Motor neuron (in vitro differentiated cells): ENCODE measurements around the gene FOXK2. TPM values are rescaled to one million over a fixed set of nuclear protein-coding genes. Genes with fewer than 3 reads are reported as not detected.

Experiments used
- ATAC-seq, 8 experiments: fragments of 200-7000 bp; cut with Tn5 transposase; replicated peaks in 6 of 8; 2 replicates each; pipeline ENCODE4 v1.8.0; 2021; ENCODE audit warnings: mild to moderate bottlenecking in 8 of 8, moderate library complexity in 8 of 8
- H3K27ac ChIP-seq, 2 donors: fragments of 250-450 bp; sonication (Bioruptor Pico); 2 replicates each; pipeline ENCODE4 v1.9.0; 2021; ENCODE audit warnings: antibody characterized with exemption in 2 of 2, mild to moderate bottlenecking in 2 of 2, moderate library complexity in 1 of 2
- H3K4me1 ChIP-seq, 2 donors: fragments of 250-450 bp; sonication (Bioruptor Pico); replicated peaks in 1 of 2; 2 replicates each; pipeline ENCODE4 v1.6.1; 2021; ENCODE audit warnings: antibody characterized with exemption in 2 of 2, mild to moderate bottlenecking in 2 of 2, moderate library complexity in 1 of 2
- H3K4me3 ChIP-seq, 5 donors: fragments of 250-450 bp; sonication (Bioruptor Pico); 2 replicates each; pipeline ENCODE4 v1.9.0; 2021; ENCODE audit warnings: antibody characterized with exemption in 5 of 5, mild to moderate bottlenecking in 5 of 5, moderate library complexity in 4 of 5
- WGBS, 10 experiments: fragments of 450-650 bp; shearing (Covaris generic); methylation state at CpG; one replicate each; pipeline ENCODE4 v1.0.0; 2022; 5-methylcytosine and 5-hydroxymethylcytosine counted together
- in situ Hi-C, 9 experiments: fragments of 400-800 bp; cut with MboI; loops; one replicate each; pipeline ENCODE4 v1.15.0; 2021; ENCODE audit warnings: low sequenced_read_pairs in 9 of 9, low pct_unique_long_range_greater_than_20kb in 2 of 9; ENCODE audit not compliant: unreplicated experiment in 9 of 9
- total RNA-seq, 8 experiments: library from RNA; unstranded; fragments of 300-600 nt; gene quantifications; 2 replicates each; pipeline versions ENCODE4 v1.2.3 to v1.2.4, GENCODE V29; 2022

The FOXK2 gene
- total RNA-seq, 8 experiments from 2014 or later, result 27.6 to 63.7 (median 39.4) TPM

GRCh38 chr17:82644148-82644547 lies 124.6 kb downstream of the FOXK2 start:
- ATAC-seq, result no peak
- in situ Hi-C loops, result no loop called here
- peaks cover 8 to 12% of the 10 kb centered on the region in 2 donors for H3K4me1 ChIP-seq

GRCh38 chr17:82645516-82645915 lies 126.0 kb downstream of the FOXK2 start:
- ATAC-seq, result no peak
- Histone ChIP-seq H3K27ac (no peak overlapping the region), H3K4me1 (peaks cover 8 to 13% of the 10 kb centered on the region in 2 donors), H3K4me3 (no peak overlapping the region)
- whole genome bisulfite sequencing, 10 experiments, result 70 to 100% (median 88%) methylated on average over 1 to 3 of the region's 4 CpGs; no CpG with 5 or more reads in 4 of the 10 experiments
- in situ Hi-C loops, result no loop called here

More at GRCh38 chr17:82644148-82644547, 124.6 kb downstream of the FOXK2 start:
- H3K27ac ChIP-seq, result no peak overlapping the region
- WGBS, 10 experiments, result 82 to 100% (median 89%) methylated on average over 1 to 3 of the region's 5 CpGs; no CpG with 5 or more reads in 5 of the 10 experiments
- no peak overlapping the region for H3K4me3 ChIP-seq

GRCh38 chr17:82647593-82648164 lies 128.1 kb downstream of the FOXK2 start:
- in situ Hi-C loops, result no loop called here
- WGBS, 10 experiments, result 0% methylated on average over 17 of the region's 54 CpGs; no CpG with 5 or more reads in 9 of the 10 experiments

GRCh38 chr17:82648165-82648668 lies 128.7 kb downstream of the FOXK2 start, which contains the start of gene WDR45B:
WDR45B (minus strand) TSS chr17:82648444; CDS start chr17:82648340, 104 bp downstream.
- peak within 1 kb of the TSS; percentile 48 to 100 (median 90) for H3K4me3 ChIP-seq
- WGBS, 10 experiments, result no CpG with 5 or more reads among the region's 67 CpGs

More at GRCh38 chr17:82647593-82648164, 128.1 kb downstream of the FOXK2 start:
- Histone ChIP-seq H3K4me1 (peaks cover 8 to 13% of the 10 kb centered on the region in 2 donors), H3K4me3 (peak overlapping the region; percentile 48 to 100 (median 90)), H3K27ac (peak overlapping the region; percentile 90 to 98)
- peak; percentile 34 to 57 (median 46) for ATAC-seq

DNA sequence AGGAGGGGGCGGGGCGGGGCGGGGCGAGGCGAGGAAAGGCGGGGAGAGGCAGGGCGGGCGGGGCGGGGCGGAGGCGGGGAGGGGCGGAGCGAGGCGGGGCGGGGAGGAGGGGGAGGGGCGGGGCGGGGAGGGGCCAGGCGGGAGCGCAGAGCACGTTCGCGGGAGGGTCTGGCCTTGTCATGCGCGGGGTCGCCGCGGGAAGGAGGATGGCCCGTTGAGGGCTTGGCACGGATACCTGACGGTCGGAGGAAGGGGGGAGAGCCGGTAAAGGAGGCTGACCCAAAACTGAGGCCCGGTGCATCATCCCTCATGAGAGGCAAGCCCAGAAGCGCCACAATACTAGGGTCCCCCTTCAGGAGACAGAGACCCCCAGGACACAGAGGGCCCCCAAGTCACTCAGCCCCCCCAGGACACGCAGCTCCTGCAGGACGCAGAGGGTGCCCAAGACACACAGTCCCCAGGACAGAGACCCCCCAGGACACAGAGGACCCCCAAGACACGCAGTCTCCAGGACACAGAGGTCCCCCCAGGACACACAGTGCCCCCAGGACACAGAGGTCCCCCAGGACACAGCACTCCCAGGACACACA lies 129.3 kb downstream of the FOXK2 start:
- no CpG with 5 or more reads among the region's 37 CpGs for WGBS, 10 experiments
- in situ Hi-C loops, result no loop called here
- ATAC-seq, result peak in 6 of 8 experiments; percentile 8 to 62 (median 44)

More at GRCh38 chr17:82648165-82648668, 128.7 kb downstream of the FOXK2 start, which contains the start of gene WDR45B:
- in situ Hi-C loops, result no loop called here
- ATAC-seq, result peak; percentile 92 to 97 (median 95)
- Histone ChIP-seq H3K27ac (peak within 1 kb of the TSS; percentile 94 to 98), H3K4me1 (peaks cover 8 to 13% of the 10 kb centered on the region in 2 donors)

GRCh38 chr17:82649501-82650261 lies 130.1 kb downstream of the FOXK2 start:
- in situ Hi-C loops, result loop anchor here in 1 of 9 experiments (25.0 kb wide), 1 partner anchor 113 kb away; the partner anchor contains the start of gene TBCD
- no peak overlapping the region for H3K27ac ChIP-seq
- WGBS, 10 experiments, result 61 to 100% (median 92%) methylated on average over 3 to 9 of the region's 22 CpGs; no CpG with 5 or more reads in 5 of the 10 experiments

More for the DNA sequence above, 129.3 kb downstream of the FOXK2 start:
- Histone ChIP-seq H3K4me3 (peak overlapping the region; percentile 31 to 63 (median 41)), H3K4me1 (peaks cover 8 to 13% of the 10 kb centered on the region in 2 donors), H3K27ac (peak overlapping the region; percentile 84 to 94)

DNA sequence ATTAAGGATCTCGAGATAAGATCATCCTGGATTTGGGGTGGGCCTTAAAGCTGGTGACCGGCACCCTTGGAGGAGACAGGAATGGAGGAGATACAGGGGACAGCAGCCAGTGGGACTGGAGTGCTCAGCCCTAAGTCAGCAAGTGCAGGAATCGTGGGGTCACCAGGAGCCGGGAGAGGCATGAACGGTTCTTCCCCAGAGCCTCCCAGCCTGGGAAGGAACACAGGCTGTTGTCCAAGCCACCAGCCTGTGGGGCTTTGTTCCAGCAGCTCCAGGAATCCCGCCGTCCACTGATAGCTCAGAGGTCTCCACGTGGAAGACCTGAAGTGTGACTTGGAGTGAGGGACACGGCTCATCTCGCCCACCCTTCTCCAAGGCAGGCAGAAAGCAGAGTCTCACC lies 131.2 kb downstream of the FOXK2 start:
- Histone ChIP-seq H3K4me3 (no peak overlapping the region), H3K4me1 (peaks cover 8 to 13% of the 10 kb centered on the region in 2 donors), H3K27ac (no peak overlapping the region)
- 43 to 100% (median 94%) methylated on average over 1 to 8 of the region's 10 CpGs; no CpG with 5 or more reads in 4 of the 10 experiments for whole genome bisulfite sequencing, 10 experiments
- no peak for ATAC-seq
- in situ Hi-C loops, result loop anchor here in 1 of 9 experiments (25.0 kb wide), 1 partner anchor 112 kb away; the partner anchor contains the start of gene TBCD

More at GRCh38 chr17:82649501-82650261, 130.1 kb downstream of the FOXK2 start:
- Histone ChIP-seq H3K4me3 (no peak overlapping the region), H3K4me1 (peaks cover 8 to 13% of the 10 kb centered on the region in 2 donors)
- no peak for ATAC-seq

- 75 to 100% (median 80%) methylated on average over 1 to 7 of the region's 30 CpGs; no CpG with 5 or more reads in 4 of the 10 experiments for WGBS, 10 experiments
- ATAC-seq, result no peak
- Histone ChIP-seq H3K4me1 (peaks cover 2 to 3% of the 10 kb centered on the region in 2 donors), H3K4me3 (no peak overlapping the region), H3K27ac (no peak overlapping the region)
- in situ Hi-C loops, result loop anchor here in 1 of 9 experiments (25.0 kb wide), 1 partner anchor 108 kb away; the partner anchor contains the start of gene TBCD
Observed at GRCh38 chr17:82653651-82654528, 134.4 kb downstream of the FOXK2 start.

Other genes with a start within 250 kb of the FOXK2 start
- 100 to 1,000 TPM in 2 of 8 experiments, 10 to 100 TPM in 6; 24.1 to 109 (median 43.9) TPM for gene CSNK1D, start 246.0 kb upstream of the FOXK2 start, total RNA-seq
- 1 to 10 TPM in 4 of 8 experiments, under 1 TPM in 3, not detected in 1; 0.33 to 3.8 (median 2.0) TPM for gene CD7, start 202.1 kb upstream of the FOXK2 start, total RNA-seq
- gene SECTM1, start 186.0 kb upstream of the FOXK2 start, total RNA-seq, result 10 to 100 TPM in 2 of 8 experiments, 1 to 10 TPM in 1, under 1 TPM in 4, not detected in 1; 0.22 to 22.4 (median 0.57) TPM
- under 1 TPM in 5 of 8 experiments, not detected in 3; 0.14 to 0.63 (median 0.25) TPM for gene TEX19, start 160.5 kb upstream of the FOXK2 start, total RNA-seq
- gene UTS2R, start 148.0 kb upstream of the FOXK2 start, total RNA-seq, result under 1 TPM in 3 of 8 experiments, not detected in 5; 0.11 to 0.43 (median 0.13) TPM
- gene HEXD, start 101.4 kb upstream of the FOXK2 start, total RNA-seq, result 10 to 100 TPM; 10.3 to 33.4 (median 15.3) TPM
- gene OGFOD3, start 101.1 kb upstream of the FOXK2 start, total RNA-seq, result 10 to 100 TPM in 7 of 8 experiments, 1 to 10 TPM in 1; 8.1 to 24.5 (median 20.2) TPM
- gene CYBC1, start 69.0 kb upstream of the FOXK2 start, total RNA-seq, result 10 to 100 TPM; 32.0 to 68.0 (median 52.0) TPM
- 100 to 1,000 TPM in 3 of 8 experiments, 10 to 100 TPM in 5; 41.4 to 128 (median 70.6) TPM for gene NARF, start 61.0 kb upstream of the FOXK2 start, total RNA-seq
- gene WDR45B, start 128.7 kb downstream of the FOXK2 start, total RNA-seq, result 10 to 100 TPM; 48.7 to 91.4 (median 64.3) TPM
- gene RAB40B, start 179.0 kb downstream of the FOXK2 start, total RNA-seq, result 1 to 10 TPM; 4.4 to 9.0 (median 6.8) TPM
- gene FN3KRP, start 197.0 kb downstream of the FOXK2 start, total RNA-seq, result 10 to 100 TPM; 11.9 to 27.7 (median 17.6) TPM
- 10 to 100 TPM in 1 of 8 experiments, 1 to 10 TPM in 7; 1.0 to 11.3 (median 4.9) TPM for gene FN3K, start 215.9 kb downstream of the FOXK2 start, total RNA-seq
- 10 to 100 TPM; 27.2 to 94.3 (median 47.2) TPM for gene TBCD, start 232.3 kb downstream of the FOXK2 start, total RNA-seq